ENCODE results near the gene NIM1K. TPM values are rescaled to one million over a fixed set of nuclear protein-coding genes. Genes with fewer than 3 reads are reported as not detected.

Gene NIM1K
- total and polyA plus RNA-seq, 10 of the 15 experiments (the other 5 are each of a cell fraction or from before 2014, with no cell fraction given), result 0.27 to 1.7 (median 0.66) TPM

DNA sequence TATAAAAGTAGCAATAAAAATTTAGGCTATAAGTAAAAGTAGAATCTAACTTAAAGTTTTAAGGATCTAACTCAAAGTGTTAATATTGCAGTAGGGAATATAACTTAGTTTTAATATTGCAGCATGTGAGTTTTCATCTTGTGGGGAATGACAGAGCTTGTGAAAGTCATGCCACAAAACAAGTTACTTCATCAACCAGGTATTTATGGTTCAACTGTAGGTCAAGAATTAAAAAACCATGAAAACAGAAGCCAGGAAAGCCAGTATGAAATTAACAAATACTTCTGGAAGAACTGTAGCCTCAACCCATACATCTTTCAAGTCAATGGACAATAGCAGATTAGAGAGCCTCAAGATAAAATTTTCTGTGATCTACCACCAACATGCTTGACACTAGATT, 102.2 kb downstream of the NIM1K start (continued):
- TF ChIP-seq, protein P1, sequence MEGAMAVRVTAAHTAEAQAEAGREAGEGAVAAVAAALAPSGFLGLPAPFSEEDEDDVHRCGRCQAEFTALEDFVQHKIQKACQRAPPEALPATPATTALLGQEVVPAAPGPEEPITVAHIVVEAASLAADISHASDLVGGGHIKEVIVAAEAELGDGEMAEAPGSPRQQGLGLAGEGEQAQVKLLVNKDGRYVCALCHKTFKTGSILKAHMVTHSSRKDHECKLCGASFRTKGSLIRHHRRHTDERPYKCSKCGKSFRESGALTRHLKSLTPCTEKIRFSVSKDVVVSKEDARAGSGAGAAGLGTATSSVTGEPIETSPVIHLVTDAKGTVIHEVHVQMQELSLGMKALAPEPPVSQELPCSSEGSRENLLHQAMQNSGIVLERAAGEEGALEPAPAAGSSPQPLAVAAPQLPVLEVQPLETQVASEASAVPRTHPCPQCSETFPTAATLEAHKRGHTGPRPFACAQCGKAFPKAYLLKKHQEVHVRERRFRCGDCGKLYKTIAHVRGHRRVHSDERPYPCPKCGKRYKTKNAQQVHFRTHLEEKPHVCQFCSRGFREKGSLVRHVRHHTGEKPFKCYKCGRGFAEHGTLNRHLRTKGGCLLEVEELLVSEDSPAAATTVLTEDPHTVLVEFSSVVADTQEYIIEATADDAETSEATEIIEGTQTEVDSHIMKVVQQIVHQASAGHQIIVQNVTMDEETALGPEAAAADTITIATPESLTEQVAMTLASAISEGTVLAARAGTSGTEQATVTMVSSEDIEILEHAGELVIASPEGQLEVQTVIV (IDR thresholded peaks at IDR 0.05; ENCODE audit: borderline replicate concordance, partially characterized antibody), result no peak
- TF ChIP-seq BRCA1 (IDR thresholded peaks at IDR 0.05; ENCODE audit: low read depth, low read length), result no peak
- no peak for TF ChIP-seq CBFB (IDR thresholded peaks at IDR 0.05; ENCODE audit: low read depth)
- TF ChIP-seq NRF1 (conservative IDR thresholded peaks at IDR 0.05; ENCODE audit: low read depth, low read length), result no peak
- no peak for TF ChIP-seq SRF (IDR thresholded peaks at IDR 0.05; ENCODE audit: low read depth in 2 of 2, low read length in 2 of 2)
- TF ChIP-seq, protein P2, sequence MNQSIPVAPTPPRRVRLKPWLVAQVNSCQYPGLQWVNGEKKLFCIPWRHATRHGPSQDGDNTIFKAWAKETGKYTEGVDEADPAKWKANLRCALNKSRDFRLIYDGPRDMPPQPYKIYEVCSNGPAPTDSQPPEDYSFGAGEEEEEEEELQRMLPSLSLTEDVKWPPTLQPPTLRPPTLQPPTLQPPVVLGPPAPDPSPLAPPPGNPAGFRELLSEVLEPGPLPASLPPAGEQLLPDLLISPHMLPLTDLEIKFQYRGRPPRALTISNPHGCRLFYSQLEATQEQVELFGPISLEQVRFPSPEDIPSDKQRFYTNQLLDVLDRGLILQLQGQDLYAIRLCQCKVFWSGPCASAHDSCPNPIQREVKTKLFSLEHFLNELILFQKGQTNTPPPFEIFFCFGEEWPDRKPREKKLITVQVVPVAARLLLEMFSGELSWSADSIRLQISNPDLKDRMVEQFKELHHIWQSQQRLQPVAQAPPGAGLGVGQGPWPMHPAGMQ (IDR thresholded peaks at IDR 0.05; ENCODE audit: borderline replicate concordance), result no peak

DNA sequence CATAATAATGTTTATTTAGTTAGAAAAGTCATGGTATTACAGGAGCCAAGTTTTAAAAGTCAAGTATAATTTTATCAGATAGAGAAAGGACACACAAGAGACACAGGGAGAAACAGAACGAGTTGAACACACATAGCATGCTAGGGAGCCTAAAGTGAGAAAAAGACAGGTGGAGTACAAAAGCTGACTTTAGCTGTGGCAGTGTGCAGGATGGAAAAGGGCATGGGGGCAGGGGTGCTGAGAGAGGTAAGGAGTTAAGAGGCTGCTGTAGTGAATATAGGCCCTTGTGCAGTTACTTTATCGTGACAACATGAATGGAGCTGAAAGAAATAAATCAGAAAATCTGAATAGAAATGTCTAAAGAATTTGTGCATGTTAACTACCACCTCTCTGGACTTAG, 103.2 kb downstream of the NIM1K start:
- Histone ChIP-seq H3K4me1 (ENCODE audit: control insufficient read depth, insufficient read depth, low read length) (no peaks in the 10 kb centered on the region), H3K27me3 (replicated peaks in 1 of 2; ENCODE audit: control insufficient read depth in 2 of 2, insufficient read depth in 2 of 2, low read length in 1 of 2) (no peaks in the 10 kb centered on the region), H2AFZ (ENCODE audit: control insufficient read depth, low read depth, low read length) (no peak overlapping the region), H3K9me3 (replicated peaks; ENCODE audit: control insufficient read depth, insufficient read depth, low read length) (no peaks in the 10 kb centered on the region), H3K27ac (ENCODE audit: control insufficient read depth, insufficient read depth) (no peak overlapping the region), H3K36me3 (ENCODE audit: control insufficient read depth in 2 of 2, insufficient read depth in 2 of 2, low read length in 1 of 2) (peaks cover 2 to 50% of the 10 kb centered on the region in 2 experiments), H4K20me1 (ENCODE audit: control insufficient read depth, insufficient read depth) (no peaks in the 10 kb centered on the region), H3K79me2 (ENCODE audit: control insufficient read depth, insufficient read depth, low read length) (peaks cover 11% of the 10 kb centered on the region), H3K4me3 (no peak overlapping the region), H3K4me2 (ENCODE audit: control insufficient read depth, insufficient read depth) (no peak overlapping the region), H3K9ac (ENCODE audit: control insufficient read depth, insufficient read depth, low read length) (no peak overlapping the region)
- TF ChIP-seq NFYA (IDR thresholded peaks at IDR 0.05; ENCODE audit: borderline replicate concordance, low read depth, low read length) (no peak), SREBF1 (IDR thresholded peaks at IDR 0.05; ENCODE audit: low read length) (no peak), NR2C2 (IDR thresholded peaks at IDR 0.05; ENCODE audit: borderline replicate concordance, control insufficient read depth, insufficient read length, low read depth) (no peak), ASH2L (IDR thresholded peaks at IDR 0.05; ENCODE audit: borderline replicate concordance, low read depth) (no peak), BHLHE40 (IDR thresholded peaks at IDR 0.05; ENCODE audit: borderline replicate concordance in 1 of 2, low read depth in 2 of 2, low read length in 1 of 2) (no peak), SRF (IDR thresholded peaks at IDR 0.05; ENCODE audit: low read depth in 2 of 2, low read length in 2 of 2) (no peak)
- 94% methylated on average over 2 of the region's 2 CpGs for WGBS (ENCODE audit: insufficient coverage, insufficient replicate concordance, low lambda C conversion rate, missing lambda C conversion rate)
- DNase-seq (ENCODE audit: low read depth, low spot score), result no peak
- intact Hi-C loops (cut with micrococcal nuclease; ENCODE audit: unreplicated experiment), result no loop called here
- no peak for FAIRE-seq
- SMC1A ChIA-PET (ENCODE audit: uncharacterized antibody, unreplicated experiment), result interaction anchor here (1.0 to 1.7 kb wide), 2 partner anchors 8 to 77 kb away, joined by 3 to 4 read pairs; no protein-coding TSS in a partner anchor
- RAD21 ChIA-PET (ENCODE audit: unreplicated experiment), result no interaction called here
- in situ Hi-C loops (cut with MboI), result no loop called here
- CTCF ChIA-PET, result interaction anchor here (0.6 to 2.8 kb wide), 5 partner anchors 11 to 189 kb away, joined by 3 to 11 read pairs (median 6); no protein-coding TSS in a partner anchor
- no TSS peak for BruUV-seq (replicated peaks)
- ATAC-seq, result no peak
- POLR2A ChIA-PET, result interaction anchor here (0.6 to 1.0 kb wide), 2 partner anchors 173 to 178 kb away, joined by 3 read pairs; no protein-coding TSS in a partner anchor
